Measurements from ENCODE around the gene CHERP.

The CHERP gene

GRCh38 chr19:16470541-16470910 is 71.7 kb downstream of the CHERP start:
- DNase-seq: no peak
